AG08396 (cell line): ENCODE measurements around the gene TMEM31.
"Not testable (repeated sequence)": the region's sequence is repeated elsewhere in the genome, so short reads cannot be mapped to it uniquely, and the experiment has no call there.

Experiments used
- DNase-seq: peaks from one replicate; pipeline ENCODE4 v3.0.0; 2012; ENCODE audit warnings: low spot score, mixed read lengths

TMEM31 gene

GRCh38 chrX:103726477-103726876, 15.8 kb downstream of the TMEM31 start:
- DNase-seq = no peak

- no peak for DNase-seq
Measured at GRCh38 chrX:103727115-103727514, 16.4 kb downstream of the TMEM31 start.

GRCh38 chrX:103729015-103729414, 18.3 kb downstream of the TMEM31 start:
- no peak for DNase-seq

GRCh38 chrX:103730147-103730795, 19.6 kb downstream of the TMEM31 start:
- DNase-seq = no peak

- DNase-seq = no peak
Measured at GRCh38 chrX:103730796-103731493, 20.2 kb downstream of the TMEM31 start.

GRCh38 chrX:103733017-103733416, 22.3 kb downstream of the TMEM31 start:
- DNase-seq = no peak

GRCh38 chrX:103734125-103734760, 23.5 kb downstream of the TMEM31 start:
- DNase-seq = no peak

GRCh38 chrX:103737696-103738095, 27.0 kb downstream of the TMEM31 start:
- no peak for DNase-seq

- no peak for DNase-seq
Measured at GRCh38 chrX:103739421-103739820, 28.7 kb downstream of the TMEM31 start.

- DNase-seq = no peak
Measured at GRCh38 chrX:103741879-103742278, 31.2 kb downstream of the TMEM31 start.

- DNase-seq = no peak
Measured at GRCh38 chrX:103742339-103742738, 31.6 kb downstream of the TMEM31 start.

- no peak for DNase-seq
Measured at GRCh38 chrX:103747163-103747562, 36.5 kb downstream of the TMEM31 start.

GRCh38 chrX:103754401-103754800, 43.7 kb downstream of the TMEM31 start:
- DNase-seq = no peak

GRCh38 chrX:103756736-103757135, 46.0 kb downstream of the TMEM31 start:
- no peak for DNase-seq

GRCh38 chrX:103758555-103758954, 47.8 kb downstream of the TMEM31 start:
- DNase-seq = no peak

GRCh38 chrX:103763541-103763940, 52.8 kb downstream of the TMEM31 start:
- DNase-seq = not testable (repeated sequence)
